H9 (cell line): ENCODE results near the gene NLRP9. TPM values are rescaled to one million over a fixed set of nuclear protein-coding genes. Genes with fewer than 3 reads are reported as not detected.

Experiments used
- DNase-seq: peaks from one replicate; pipeline ENCODE4 v3.0.0-alpha.2; 2017
- H2AFZ ChIP-seq: one replicate; pipeline ENCODE4 v1.6.1; 2013; ENCODE audit warnings: mild to moderate bottlenecking, low read length, control low read depth, moderate library complexity
- H2AK5ac ChIP-seq: 2 replicates; pipeline ENCODE4 v1.6.1; 2013; ENCODE audit warnings: low read length, control low read depth, mixed read lengths; ENCODE audit not compliant: insufficient read length
- H2BK120ac ChIP-seq: one replicate; pipeline ENCODE4 v1.6.1; 2013; ENCODE audit warnings: low read depth, mild to moderate bottlenecking, low read length, control low read depth, inconsistent platforms; ENCODE audit not compliant: poor library complexity, severe bottlenecking
- H2BK12ac ChIP-seq: 2 replicates; pipeline ENCODE4 v1.6.1; 2013; ENCODE audit warnings: low read length, control low read depth, mixed read lengths, low read depth; ENCODE audit not compliant: insufficient read length
- H2BK15ac ChIP-seq: 2 replicates; pipeline ENCODE4 v1.6.1; 2013; ENCODE audit warnings: low read depth, low read length, control low read depth
- H2BK20ac ChIP-seq: one replicate; pipeline ENCODE4 v1.6.1; 2013; ENCODE audit warnings: low read depth, mild to moderate bottlenecking, low read length, control low read depth, inconsistent platforms; ENCODE audit not compliant: poor library complexity, severe bottlenecking
- H2BK5ac ChIP-seq: 2 replicates; pipeline ENCODE4 v1.6.1; 2013; ENCODE audit warnings: low read length, control low read depth, mixed read lengths; ENCODE audit not compliant: insufficient read length
- H3K14ac ChIP-seq: 2 replicates; pipeline ENCODE4 v1.6.1; 2013; ENCODE audit warnings: low read length, control low read depth; ENCODE audit not compliant: insufficient read depth
- H3K18ac ChIP-seq: 2 replicates; pipeline ENCODE4 v1.6.1; 2013; ENCODE audit warnings: low read depth, mild to moderate bottlenecking, mixed read lengths, low read length, control low read depth; ENCODE audit not compliant: insufficient read length
- H3K23ac ChIP-seq: 2 replicates; pipeline ENCODE4 v1.6.1; 2013; ENCODE audit warnings: low read length, control low read depth, mixed read lengths, low read depth; ENCODE audit not compliant: insufficient read length
- H3K23me2 ChIP-seq: 2 replicates; pipeline ENCODE4 v1.6.1; 2013; ENCODE audit warnings: low read depth, mild to moderate bottlenecking, mixed read lengths, low read length, control low read depth; ENCODE audit not compliant: insufficient read length, poor library complexity, severe bottlenecking
- H3K27ac ChIP-seq: 2 replicates; pipeline ENCODE4 v1.5.1; 2013; ENCODE audit warnings: low read length, control low read depth, mixed read lengths, low read depth; ENCODE audit not compliant: insufficient read length
- H3K27me3 ChIP-seq: 2 replicates; pipeline ENCODE4 v1.6.1; 2013; ENCODE audit warnings: low read length, control low read depth, inconsistent platforms; ENCODE audit not compliant: insufficient read depth
- H3K4ac ChIP-seq: 2 replicates; pipeline ENCODE4 v1.6.1; 2013; ENCODE audit warnings: low read depth, mild to moderate bottlenecking, control low read depth, inconsistent platforms, low read length, moderate library complexity
- H3K4me1 ChIP-seq: 2 replicates; pipeline ENCODE4 v1.6.1; 2013; ENCODE audit warnings: low read length, control low read depth, inconsistent platforms; ENCODE audit not compliant: insufficient read depth
- H3K4me2 ChIP-seq: 2 replicates; pipeline ENCODE4 v1.6.1; 2013; ENCODE audit warnings: low read length, control low read depth, mixed read lengths; ENCODE audit not compliant: insufficient read length, insufficient read depth
- H3K56ac ChIP-seq: 2 replicates; pipeline ENCODE4 v1.6.1; 2013; ENCODE audit warnings: low read depth, mild to moderate bottlenecking, mixed read lengths, low read length, control low read depth; ENCODE audit not compliant: insufficient read length
- H3K79me1 ChIP-seq: 2 replicates; pipeline ENCODE4 v1.6.1; 2013; ENCODE audit warnings: low read depth, mild to moderate bottlenecking, moderate library complexity, low read length, control low read depth, inconsistent platforms; ENCODE audit not compliant: insufficient read depth, poor library complexity, severe bottlenecking
- H3K79me2 ChIP-seq: 2 replicates; pipeline ENCODE4 v1.6.1; 2013; ENCODE audit warnings: low read length, control low read depth, inconsistent platforms; ENCODE audit not compliant: insufficient read depth
- H3K9ac ChIP-seq: 2 replicates; pipeline ENCODE4 v1.6.1; 2013; ENCODE audit warnings: low read length, control low read depth, mixed read lengths; ENCODE audit not compliant: insufficient read length; ENCODE audit errors: extremely low read depth
- H3K9me3 ChIP-seq: one replicate; pipeline ENCODE4 v1.6.1; 2013; ENCODE audit warnings: low read depth, low read length, inconsistent platforms; ENCODE audit not compliant: control insufficient read depth
- H3T11ph ChIP-seq: one replicate; pipeline ENCODE4 v1.6.1; 2013; ENCODE audit warnings: mild to moderate bottlenecking, low read length, control low read depth, inconsistent platforms
- H4K20me1 ChIP-seq: one replicate; pipeline ENCODE4 v1.6.1; 2013; ENCODE audit not compliant: control insufficient read depth, insufficient read length, insufficient read depth
- H4K5ac ChIP-seq: 2 replicates; pipeline ENCODE4 v1.6.1; 2013; ENCODE audit warnings: low read depth, mild to moderate bottlenecking, mixed read lengths, low read length, control low read depth; ENCODE audit not compliant: insufficient read length
- H4K8ac ChIP-seq: replicated peaks from 2 replicates; pipeline ENCODE4 v1.6.1; 2013; ENCODE audit warnings: low read length, control low read depth, mixed read lengths, low read depth; ENCODE audit not compliant: insufficient read length
- H4K91ac ChIP-seq: 2 replicates; pipeline ENCODE4 v1.6.1; 2013; ENCODE audit warnings: low read depth, mild to moderate bottlenecking, moderate library complexity, mixed read lengths, low read length, control low read depth; ENCODE audit not compliant: insufficient read length
- H3K27ac Mint-ChIP-seq, 3 experiments: 2 replicates in 2 of 3; 3 replicates in 1 of 3; pipeline ENCODE4 v1.8.0; 2020 to 2021; ENCODE audit warnings: mixed read lengths in 3 of 3, mild to moderate bottlenecking in 1 of 3, moderate library complexity in 1 of 3
- H3K27me3 Mint-ChIP-seq: 2 replicates; pipeline ENCODE4 v1.8.0; 2021; ENCODE audit warnings: low read depth, mild to moderate bottlenecking, moderate library complexity, mixed read lengths
- H3K36me3 Mint-ChIP-seq, 3 experiments: 2 replicates in 2 of 3; 3 replicates in 1 of 3; pipeline ENCODE4 v1.8.0; 2020 to 2021; ENCODE audit warnings: low read depth in 3 of 3, mixed read lengths in 3 of 3; ENCODE audit not compliant: insufficient read depth in 1 of 3
- H3K4me1 Mint-ChIP-seq, 2 experiments: 2 replicates each; pipeline ENCODE4 v1.8.0; 2020; ENCODE audit warnings: mixed read lengths in 2 of 2
- H3K4me3 Mint-ChIP-seq, 2 experiments: 2 replicates in 1 of 2; 3 replicates in 1 of 2; pipeline ENCODE4 v1.8.0; 2020 to 2021; ENCODE audit warnings: mild to moderate bottlenecking in 2 of 2, mixed read lengths in 2 of 2, moderate library complexity in 1 of 2
- H3K9me3 Mint-ChIP-seq, 2 experiments: 2 replicates in 1 of 2; 3 replicates in 1 of 2; pipeline ENCODE4 v1.8.0; 2020; ENCODE audit warnings: mild to moderate bottlenecking in 2 of 2, mixed read lengths in 2 of 2, moderate library complexity in 1 of 2
- CTCF ChIP-seq: fragments of 200-600 bp; sonication (generic); conservative IDR thresholded peaks from 3 replicates; pipeline ENCODE4 v1.8.0; 2021; ENCODE audit warnings: antibody characterized with exemption, mild to moderate bottlenecking
- WGBS: extraction: QIAGEN DNeasy Blood & Tissue Kit; methylation state at CpG from one replicate; pipeline ENCODE4 v1.1.7; 2013; ENCODE audit warnings: missing lambda C conversion rate, low lambda C conversion rate, mixed read lengths; ENCODE audit not compliant: insufficient read length; ENCODE audit errors: extremely low coverage; 5-methylcytosine and 5-hydroxymethylcytosine counted together
- total RNA-seq: library from RNA; stranded (reverse); gene quantifications from 2 replicates; pipeline ENCODE4 v1.2.1, GENCODE V29; 2021

Gene NLRP9
- total RNA-seq, 1 experiment from 2014 or later: not detected

- no peak overlapping the region for H3K4me3 Mint-ChIP-seq
- no peak overlapping the region for H3K18ac ChIP-seq
- DNase-seq: no peak
- H3K4me2 ChIP-seq: no peak overlapping the region
- H3K4me1 Mint-ChIP-seq: no peaks in the 10 kb centered on the region
- no peaks in the 10 kb centered on the region for H3K9me3 ChIP-seq
- no CpG with 5 or more reads among the region's 31 CpGs for WGBS
- no peaks in the 10 kb centered on the region for H3K4me1 ChIP-seq
- no peak overlapping the region for H3K14ac ChIP-seq
- no peaks in the 10 kb centered on the region for H3K79me2 ChIP-seq
- H3K27me3 ChIP-seq: no peaks in the 10 kb centered on the region
- no peak overlapping the region for H2BK12ac ChIP-seq
- H3K9me3 Mint-ChIP-seq: no peaks in the 10 kb centered on the region
- H2BK15ac ChIP-seq: no peak overlapping the region
- no peak overlapping the region for H3K9ac ChIP-seq
- H2BK20ac ChIP-seq: no peak overlapping the region
- no peaks in the 10 kb centered on the region for H3K27me3 Mint-ChIP-seq
- H3K36me3 Mint-ChIP-seq: peaks cover 20 to 64% (median 55%) of the 10 kb centered on the region in 3 experiments; a peak in 6 of 7 replicates
- H3K79me1 ChIP-seq: no peaks in the 10 kb centered on the region
- H2BK5ac ChIP-seq: no peak overlapping the region
- H3K27ac Mint-ChIP-seq: no peak overlapping the region
- no peak overlapping the region for H3K27ac ChIP-seq
- no peak overlapping the region for H2AFZ ChIP-seq
- H2BK120ac ChIP-seq: no peak overlapping the region
- H4K8ac ChIP-seq: no peak overlapping the region
- no peaks in the 10 kb centered on the region for H3K23me2 ChIP-seq
- H4K20me1 ChIP-seq: no peaks in the 10 kb centered on the region
- H4K91ac ChIP-seq: no peak overlapping the region
- H3K56ac ChIP-seq: no peak overlapping the region
- no peak overlapping the region for H4K5ac ChIP-seq
- TF ChIP-seq CTCF: no peak
- no peak overlapping the region for H3K23ac ChIP-seq
- no peak overlapping the region for H3K4ac ChIP-seq
- H3T11ph ChIP-seq: no peak overlapping the region
- no peak overlapping the region for H2AK5ac ChIP-seq
These were observed 46.4 kb downstream of the NLRP9 start for GRCh38 chr19:55691561-55692481.
